ENCODE results near the gene SERPIND1.

Gene SERPIND1

GRCh38 chr22:20738394-20739089 is 35.4 kb upstream of the SERPIND1 start:
- no peak overlapping the region for H3K4me3 ChIP-seq (ENCODE audit: low read length)
- no peak for TF ChIP-seq CTCF (conservative IDR thresholded peaks at IDR 0.05; ENCODE audit: low read length)
- DNase-seq (ENCODE audit: low read depth), result no peak

GRCh38 chr22:20740222-20740951 is 33.5 kb upstream of the SERPIND1 start:
- DNase-seq (ENCODE audit: low read depth), result no peak
- no peak for TF ChIP-seq CTCF (conservative IDR thresholded peaks at IDR 0.05; ENCODE audit: low read length)
- H3K4me3 ChIP-seq (ENCODE audit: low read length), result no peak overlapping the region

GRCh38 chr22:20741008-20741633 is 32.8 kb upstream of the SERPIND1 start:
- H3K4me3 ChIP-seq (ENCODE audit: low read length), result no peak overlapping the region
- no peak for DNase-seq (ENCODE audit: low read depth)
- TF ChIP-seq CTCF (conservative IDR thresholded peaks at IDR 0.05; ENCODE audit: low read length), result no peak

- DNase-seq (ENCODE audit: low read depth), result peak; percentile 22
- H3K4me3 ChIP-seq (ENCODE audit: low read length), result no peak overlapping the region
- peak; percentile 72 for TF ChIP-seq CTCF (conservative IDR thresholded peaks at IDR 0.05; ENCODE audit: low read length)
Measured at GRCh38 chr22:20741634-20742581, 32.0 kb upstream of the SERPIND1 start.

- TF ChIP-seq CTCF (conservative IDR thresholded peaks at IDR 0.05; ENCODE audit: low read length), result no peak
- no peak for DNase-seq (ENCODE audit: low read depth)
Measured at GRCh38 chr22:20742764-20743163, 31.1 kb upstream of the SERPIND1 start.

GRCh38 chr22:20744456-20744855 is 29.5 kb upstream of the SERPIND1 start:
- H3K4me3 ChIP-seq (ENCODE audit: low read length), result no peak overlapping the region
- TF ChIP-seq CTCF (conservative IDR thresholded peaks at IDR 0.05; ENCODE audit: low read length), result no peak
- no peak for DNase-seq (ENCODE audit: low read depth)

More at GRCh38 chr22:20742764-20743163, 31.1 kb upstream of the SERPIND1 start:
- no peak overlapping the region for H3K4me3 ChIP-seq (ENCODE audit: low read length)

Measured in AG10803 (cell line).